GM19025 (cell line): Measurements from ENCODE around the gene SLC25A53.
A peak's percentile ranks its signal among the peaks of the same experiment; 100 is the strongest.
"Not testable (repeated sequence)": the region's sequence is repeated elsewhere in the genome, so short reads cannot be mapped to it uniquely, and the experiment has no call there.

Source experiments
- ATAC-seq: cut with Tn5 transposase; IDR thresholded peaks from one replicate; pipeline ENCODE4 v1.9.1; 2021; ENCODE audit warnings: mild to moderate bottlenecking, low read depth, moderate library complexity; ENCODE audit not compliant: unreplicated experiment

SLC25A53 gene

GRCh38 chrX:104075778-104076445 is 80.9 kb downstream of the SLC25A53 start, which contains the start of gene TMSB15C:
Gene TMSB15C (minus strand): TSS chrX:104076236.
- peak; percentile 93 for ATAC-seq

- not testable (repeated sequence) for ATAC-seq
Measured at GRCh38 chrX:104062636-104063035, 94.2 kb downstream of the SLC25A53 start.

DNA sequence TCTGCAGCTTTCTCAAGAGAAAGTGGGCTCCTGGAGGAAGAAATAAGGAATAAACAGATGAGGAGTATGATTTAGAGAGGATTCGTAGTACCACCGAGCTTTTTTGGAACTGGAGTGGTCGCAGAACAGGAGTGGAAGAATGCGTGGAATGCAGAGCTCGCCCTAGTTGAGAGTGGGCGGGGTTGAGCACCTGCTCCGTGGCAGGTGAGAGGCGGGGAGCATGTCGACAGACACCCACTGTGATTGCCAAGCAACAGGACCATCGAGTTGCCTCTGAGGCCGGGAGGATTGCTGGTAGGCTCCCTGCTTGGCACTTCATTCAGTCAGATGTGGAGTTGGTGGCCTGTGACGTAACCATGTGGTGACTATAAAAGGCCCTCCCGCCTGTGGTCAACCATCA is 101.9 kb downstream of the SLC25A53 start:
- ATAC-seq, result not testable (repeated sequence)
